Measurements from ENCODE around the gene IAH1. TPM values are rescaled to one million over a fixed set of nuclear protein-coding genes. Genes with fewer than 3 reads are reported as not detected.

Gene IAH1
- total RNA-seq, 1 donor from 2014 or later = 45.6 TPM

DNA sequence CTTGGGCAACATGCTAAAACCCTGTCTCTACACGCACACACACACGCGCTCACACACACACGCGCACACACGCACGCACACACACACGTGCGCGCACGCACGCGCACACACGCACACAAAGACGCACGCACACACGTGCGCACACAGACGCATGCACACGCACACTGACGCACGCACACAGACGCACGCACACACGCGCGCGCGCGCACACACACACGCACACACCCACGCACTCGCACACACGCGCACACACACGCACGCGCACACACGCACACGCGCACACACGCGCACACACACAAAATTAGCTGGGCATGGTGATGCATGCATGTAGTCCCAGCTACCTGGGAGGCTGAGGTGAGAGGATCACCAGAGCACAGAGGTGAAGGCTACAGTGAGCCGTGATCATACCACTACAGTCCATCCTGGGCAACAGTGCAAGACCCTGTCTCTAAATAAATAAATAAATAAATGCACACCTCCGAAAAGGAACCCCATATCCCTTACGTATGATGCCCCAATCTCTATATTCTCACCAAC, 8.1 kb upstream of the IAH1 start:
- DNase-seq (ENCODE audit: low spot score) = no peak
- Histone ChIP-seq H2AFZ (replicated peaks) (no peak overlapping the region), H3K79me2 (ENCODE audit: low read depth) (no peaks in the 10 kb centered on the region), H4K20me1 (ENCODE audit: low read depth) (peaks cover 3% of the 10 kb centered on the region), H3K4me3 (no peak overlapping the region), H3K27me3 (no peaks in the 10 kb centered on the region), H3K36me3 (peaks cover 2% of the 10 kb centered on the region), H3K4me1 (no peaks in the 10 kb centered on the region), H3K4me2 (no peak overlapping the region), H3F3A (ENCODE audit: low read depth) (peaks cover 7% of the 10 kb centered on the region), H3K27ac (no peak overlapping the region), H3K9ac (no peak overlapping the region), H3K9me3 (ENCODE audit: low read depth) (no peaks in the 10 kb centered on the region)
- Mint-ChIP-seq H3K4me1 (no peaks in the 10 kb centered on the region), H3K9me3 (no peaks in the 10 kb centered on the region), H3K27ac (no peak overlapping the region), H3K36me3 (peaks cover 14% of the 10 kb centered on the region), H3K27me3 (ENCODE audit: insufficient read depth, low read depth) (peaks cover 6% of the 10 kb centered on the region), H3K4me3 (no peak overlapping the region)
- TF ChIP-seq, protein P1, sequence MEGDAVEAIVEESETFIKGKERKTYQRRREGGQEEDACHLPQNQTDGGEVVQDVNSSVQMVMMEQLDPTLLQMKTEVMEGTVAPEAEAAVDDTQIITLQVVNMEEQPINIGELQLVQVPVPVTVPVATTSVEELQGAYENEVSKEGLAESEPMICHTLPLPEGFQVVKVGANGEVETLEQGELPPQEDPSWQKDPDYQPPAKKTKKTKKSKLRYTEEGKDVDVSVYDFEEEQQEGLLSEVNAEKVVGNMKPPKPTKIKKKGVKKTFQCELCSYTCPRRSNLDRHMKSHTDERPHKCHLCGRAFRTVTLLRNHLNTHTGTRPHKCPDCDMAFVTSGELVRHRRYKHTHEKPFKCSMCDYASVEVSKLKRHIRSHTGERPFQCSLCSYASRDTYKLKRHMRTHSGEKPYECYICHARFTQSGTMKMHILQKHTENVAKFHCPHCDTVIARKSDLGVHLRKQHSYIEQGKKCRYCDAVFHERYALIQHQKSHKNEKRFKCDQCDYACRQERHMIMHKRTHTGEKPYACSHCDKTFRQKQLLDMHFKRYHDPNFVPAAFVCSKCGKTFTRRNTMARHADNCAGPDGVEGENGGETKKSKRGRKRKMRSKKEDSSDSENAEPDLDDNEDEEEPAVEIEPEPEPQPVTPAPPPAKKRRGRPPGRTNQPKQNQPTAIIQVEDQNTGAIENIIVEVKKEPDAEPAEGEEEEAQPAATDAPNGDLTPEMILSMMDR (IDR thresholded peaks at IDR 0.05) = no peak
- TF ChIP-seq EZH2phosphoT487 (IDR thresholded peaks at IDR 0.05) (no peak), EZH2 (IDR thresholded peaks at IDR 0.05) (no peak)

DNA sequence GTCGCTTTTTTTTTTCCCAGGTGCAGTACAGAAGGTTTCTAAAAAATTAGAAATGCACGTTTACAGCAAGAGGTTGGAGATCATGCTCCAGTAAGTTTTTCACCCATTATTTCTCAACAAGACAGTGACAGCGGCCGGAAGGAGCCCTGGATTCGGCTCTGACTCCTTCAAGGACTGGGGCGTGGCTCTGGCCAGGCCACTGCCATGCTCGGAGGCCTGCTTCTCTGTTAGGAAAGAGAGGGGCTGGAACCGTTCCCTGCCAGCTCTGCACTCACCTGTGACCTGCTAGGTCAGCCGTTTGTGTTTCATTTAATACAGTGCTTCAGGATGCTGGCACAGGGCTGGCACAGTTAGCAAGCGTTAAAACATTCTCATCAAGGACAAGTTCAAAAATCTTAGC, 6.7 kb upstream of the IAH1 start:
- Mint-ChIP-seq H3K9me3 (no peaks in the 10 kb centered on the region), H3K27ac (no peak overlapping the region), H3K36me3 (peaks cover 22% of the 10 kb centered on the region), H3K4me1 (no peaks in the 10 kb centered on the region), H3K27me3 (ENCODE audit: insufficient read depth, low read depth) (peaks cover 6% of the 10 kb centered on the region), H3K4me3 (no peak overlapping the region)
- peaks cover 4% of the 10 kb centered on the region for H3K36me3 ChIP-seq
- H4K20me1 ChIP-seq (ENCODE audit: low read depth) = peaks cover 3% of the 10 kb centered on the region
- DNase-seq (ENCODE audit: low spot score) = no peak
- H3F3A ChIP-seq (ENCODE audit: low read depth) = peaks cover 6% of the 10 kb centered on the region
- no peak overlapping the region for H2AFZ ChIP-seq (replicated peaks)
- H3K27me3 ChIP-seq = no peaks in the 10 kb centered on the region
- no peak for TF ChIP-seq EZH2 (IDR thresholded peaks at IDR 0.05)
- no peak for TF ChIP-seq EZH2phosphoT487 (IDR thresholded peaks at IDR 0.05)
- TF ChIP-seq, protein P1 (IDR thresholded peaks at IDR 0.05) = no peak
- H3K9ac ChIP-seq = no peak overlapping the region
- no peaks in the 10 kb centered on the region for H3K79me2 ChIP-seq (ENCODE audit: low read depth)
- no peak overlapping the region for H3K27ac ChIP-seq
- no peaks in the 10 kb centered on the region for H3K4me1 ChIP-seq
- no peak overlapping the region for H3K4me3 ChIP-seq
- no peaks in the 10 kb centered on the region for H3K9me3 ChIP-seq (ENCODE audit: low read depth)
- H3K4me2 ChIP-seq = no peak overlapping the region

DNA sequence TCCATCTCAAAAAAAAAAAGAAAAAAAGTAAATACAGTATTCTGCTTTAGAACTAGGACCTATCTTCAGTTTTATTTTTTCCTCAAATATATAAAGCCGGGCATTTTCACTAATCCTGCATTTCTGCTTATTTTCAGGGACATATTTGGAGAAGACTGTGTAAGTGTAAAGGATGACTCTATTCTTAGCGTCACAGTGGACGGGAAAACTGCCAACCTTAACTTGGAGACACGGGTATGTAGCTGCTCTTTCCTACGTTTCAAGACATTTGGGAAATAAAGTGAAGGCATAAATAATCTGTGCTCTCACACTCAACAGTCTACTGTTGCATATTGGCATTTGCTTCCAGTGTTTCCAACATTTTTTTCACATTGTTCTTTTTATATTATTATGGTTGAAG, 3.1 kb upstream of the IAH1 start:
- no peak overlapping the region for H3K27ac ChIP-seq
- DNase-seq (ENCODE audit: low spot score) = no peak
- no peak overlapping the region for H2AFZ ChIP-seq (replicated peaks)
- H3F3A ChIP-seq (ENCODE audit: low read depth) = peaks cover 23% of the 10 kb centered on the region
- peaks cover 4% of the 10 kb centered on the region for H3K27me3 Mint-ChIP-seq (ENCODE audit: insufficient read depth, low read depth)
- H3K79me2 ChIP-seq (ENCODE audit: low read depth) = no peaks in the 10 kb centered on the region
- no peak overlapping the region for H3K27ac Mint-ChIP-seq
- H3K4me3 ChIP-seq = no peak overlapping the region
- no peaks in the 10 kb centered on the region for H3K9me3 Mint-ChIP-seq
- peaks cover 5% of the 10 kb centered on the region for H3K4me1 Mint-ChIP-seq
- H3K36me3 Mint-ChIP-seq = peaks cover 27% of the 10 kb centered on the region
- peaks cover 27% of the 10 kb centered on the region for H3K27me3 ChIP-seq
- no peak overlapping the region for H3K4me2 ChIP-seq
- H3K4me1 ChIP-seq = no peaks in the 10 kb centered on the region
- H3K36me3 ChIP-seq = peaks cover 4% of the 10 kb centered on the region
- no peak overlapping the region for H3K9ac ChIP-seq
- no peaks in the 10 kb centered on the region for H3K9me3 ChIP-seq (ENCODE audit: low read depth)
- TF ChIP-seq EZH2 (IDR thresholded peaks at IDR 0.05) (no peak), EZH2phosphoT487 (IDR thresholded peaks at IDR 0.05) (no peak)
- TF ChIP-seq, protein P1 (IDR thresholded peaks at IDR 0.05) = no peak
- H4K20me1 ChIP-seq (ENCODE audit: low read depth) = peaks cover 8% of the 10 kb centered on the region
- H3K4me3 Mint-ChIP-seq = no peak overlapping the region

Data from neural progenitor cell (in vitro differentiated cells).